WI38 (cell line): ENCODE data around the gene PGA3.
A peak's percentile ranks its signal among the peaks of the same experiment; 100 is the strongest.
"Not testable (repeated sequence)": the region's sequence is repeated elsewhere in the genome, so short reads cannot be mapped to it uniquely, and the experiment has no call there.

Experiments used
- H3K4me3 ChIP-seq: 2 replicates; pipeline ENCODE4 v1.5.1; 2011; ENCODE audit warnings: low read depth, mild to moderate bottlenecking, control low read depth, low read length
- TF ChIP-seq, protein P1 (sequence below): IDR thresholded peaks from 2 replicates; pipeline ENCODE4 v1.5.1; 2012; ENCODE audit warnings: low read depth, mild to moderate bottlenecking, control low read depth, low read length

PGA3 gene

DNA sequence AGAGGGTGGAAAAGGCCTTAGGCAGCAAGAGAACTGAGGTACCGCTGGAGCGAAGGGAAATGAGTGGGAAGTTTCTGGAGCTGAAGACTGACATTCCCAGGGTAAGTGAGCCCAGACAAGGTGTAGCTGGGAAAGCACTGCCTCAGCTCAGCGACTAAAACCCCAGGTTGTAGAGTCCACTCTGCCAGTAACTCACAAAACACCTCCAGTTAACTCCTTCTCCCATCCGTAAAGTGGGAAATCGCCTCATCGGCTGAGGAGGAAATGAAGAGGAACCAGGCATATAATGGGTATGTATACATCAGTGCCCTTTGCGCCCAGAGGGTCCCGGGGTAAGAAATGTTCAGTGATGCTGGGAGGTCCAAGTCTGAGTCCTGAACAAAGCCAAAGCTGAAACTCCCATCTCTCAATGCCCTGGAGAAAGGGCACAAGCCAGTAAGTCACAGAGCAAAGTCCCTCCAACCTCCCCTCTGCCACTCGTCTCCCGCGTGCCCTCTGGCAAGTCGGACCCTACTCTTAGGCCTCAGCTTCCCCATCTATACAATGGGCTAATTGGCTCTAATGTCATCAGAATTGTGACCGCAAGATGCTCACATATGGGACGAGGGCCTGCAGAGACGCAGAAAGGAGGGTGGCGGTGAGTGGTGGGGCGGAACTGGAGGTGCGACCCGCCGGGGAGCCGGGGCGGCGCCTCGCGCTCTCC is 42.7 kb upstream of the PGA3 start:
- H3K4me3 ChIP-seq: peak overlapping the region; percentile 76
- TF ChIP-seq, protein P1, sequence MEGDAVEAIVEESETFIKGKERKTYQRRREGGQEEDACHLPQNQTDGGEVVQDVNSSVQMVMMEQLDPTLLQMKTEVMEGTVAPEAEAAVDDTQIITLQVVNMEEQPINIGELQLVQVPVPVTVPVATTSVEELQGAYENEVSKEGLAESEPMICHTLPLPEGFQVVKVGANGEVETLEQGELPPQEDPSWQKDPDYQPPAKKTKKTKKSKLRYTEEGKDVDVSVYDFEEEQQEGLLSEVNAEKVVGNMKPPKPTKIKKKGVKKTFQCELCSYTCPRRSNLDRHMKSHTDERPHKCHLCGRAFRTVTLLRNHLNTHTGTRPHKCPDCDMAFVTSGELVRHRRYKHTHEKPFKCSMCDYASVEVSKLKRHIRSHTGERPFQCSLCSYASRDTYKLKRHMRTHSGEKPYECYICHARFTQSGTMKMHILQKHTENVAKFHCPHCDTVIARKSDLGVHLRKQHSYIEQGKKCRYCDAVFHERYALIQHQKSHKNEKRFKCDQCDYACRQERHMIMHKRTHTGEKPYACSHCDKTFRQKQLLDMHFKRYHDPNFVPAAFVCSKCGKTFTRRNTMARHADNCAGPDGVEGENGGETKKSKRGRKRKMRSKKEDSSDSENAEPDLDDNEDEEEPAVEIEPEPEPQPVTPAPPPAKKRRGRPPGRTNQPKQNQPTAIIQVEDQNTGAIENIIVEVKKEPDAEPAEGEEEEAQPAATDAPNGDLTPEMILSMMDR: no peak

DNA sequence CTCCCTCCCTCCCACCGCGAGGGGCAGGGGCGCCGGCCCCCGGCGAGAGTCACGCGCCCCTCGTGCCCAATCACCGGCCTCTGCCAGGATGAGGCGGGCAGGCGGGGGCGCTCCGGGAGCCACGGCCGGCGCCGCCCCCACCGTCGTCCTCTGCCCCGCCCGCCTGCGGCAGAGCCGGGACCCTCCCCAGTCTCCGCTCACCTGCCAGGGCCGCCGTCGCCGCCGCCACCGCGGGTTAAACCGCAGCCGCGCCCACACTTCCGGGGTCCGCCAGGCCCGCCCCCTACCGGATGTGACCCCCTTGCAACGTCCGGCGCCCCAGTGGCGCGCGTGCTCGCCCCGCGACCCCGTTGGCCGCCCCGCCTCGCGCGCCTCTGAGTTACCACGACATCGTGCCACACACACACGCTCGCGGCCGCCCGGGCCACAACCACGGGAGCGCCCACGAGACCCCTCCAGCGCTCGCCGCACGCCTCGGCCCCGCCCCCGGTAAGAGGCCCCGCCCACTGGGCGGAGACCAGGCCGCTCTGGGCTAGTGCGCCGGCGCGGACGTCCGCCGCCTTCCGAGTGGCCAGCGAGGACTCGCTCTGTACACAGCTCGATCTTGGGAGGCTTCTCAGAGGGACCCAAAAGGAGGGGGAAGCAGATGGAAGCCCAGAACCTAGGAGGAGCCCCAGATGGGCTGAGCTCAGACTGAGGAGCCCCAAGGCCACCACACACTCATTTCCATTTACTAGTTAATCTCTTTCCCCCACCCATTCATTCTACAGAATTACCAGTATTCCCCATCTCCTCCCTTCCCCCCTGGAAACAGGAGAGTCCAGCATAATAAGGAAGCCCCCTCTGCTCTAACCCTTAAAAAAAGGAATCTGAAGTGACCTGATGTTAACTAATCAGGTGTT is 41.9 kb upstream of the PGA3 start, which contains the start of gene VPS37C:
TSS of gene VPS37C (minus strand) at position 237 of the 902 bp plus-strand sequence. CDS start 22,597 bp downstream, outside the sequence.
- H3K4me3 ChIP-seq: peak within 1 kb of the TSS; percentile 76
- TF ChIP-seq, protein P1: no peak

DNA sequence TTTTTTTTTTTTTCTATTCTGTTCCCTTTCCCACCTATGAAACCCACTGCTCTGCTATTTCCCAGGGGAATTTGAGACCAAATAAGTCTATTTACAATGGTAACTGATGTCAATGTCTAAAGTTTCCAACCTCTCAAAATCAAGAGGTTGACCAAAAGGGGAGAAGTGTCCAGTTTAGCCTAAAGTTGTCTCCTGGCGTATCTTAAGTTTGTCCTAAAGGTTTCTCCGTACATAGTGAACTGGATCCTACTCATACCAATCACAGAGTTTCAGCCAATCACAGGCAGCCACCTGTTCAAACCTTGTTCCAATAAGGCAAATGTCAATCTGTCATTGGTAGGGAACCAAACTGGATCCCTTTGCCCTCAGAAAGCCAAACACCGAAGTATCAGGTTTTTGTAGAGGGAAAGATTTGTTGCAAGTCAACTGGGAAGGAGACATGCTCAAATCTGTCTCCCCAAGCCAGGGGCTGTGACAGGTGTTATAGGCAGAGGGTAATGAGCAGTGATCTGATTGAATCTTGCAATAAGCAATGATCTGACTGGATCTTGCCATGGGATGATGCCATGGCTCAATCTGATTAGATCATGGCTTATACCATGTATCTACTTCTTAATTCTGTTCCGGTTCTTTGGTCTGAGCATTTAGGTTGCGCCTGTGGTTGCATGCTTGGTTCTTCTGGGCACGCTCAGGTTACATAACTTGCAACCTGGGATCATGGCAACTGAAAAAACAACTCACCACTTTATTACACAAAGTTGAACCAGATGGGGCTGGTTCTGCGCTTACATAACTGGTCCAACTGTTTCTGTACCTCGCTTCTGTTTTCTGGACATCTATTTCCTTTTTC is 41.0 kb upstream of the PGA3 start:
- TF ChIP-seq, protein P1: no peak
- H3K4me3 ChIP-seq: peak overlapping the region; percentile 76

DNA sequence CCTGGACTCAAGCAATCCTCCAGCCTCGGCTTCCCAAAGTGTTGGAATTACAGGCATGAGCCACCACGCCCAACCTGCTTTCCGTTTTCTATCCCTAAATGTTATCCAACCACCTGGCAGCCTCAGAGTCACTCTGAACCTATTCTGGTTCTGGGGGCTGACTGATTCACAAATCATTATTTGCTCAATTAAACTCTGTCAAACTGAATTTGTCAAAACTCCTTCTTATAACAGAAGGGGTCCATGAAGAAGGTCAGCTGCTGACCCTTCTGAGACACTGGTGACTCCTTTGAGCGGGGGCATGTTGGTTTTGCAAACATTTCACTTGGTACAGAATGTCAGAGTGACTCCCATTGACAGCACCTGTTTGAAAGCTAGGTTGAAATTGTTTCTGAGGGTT is 40.3 kb upstream of the PGA3 start:
- TF ChIP-seq, protein P1: no peak
- no peak overlapping the region for H3K4me3 ChIP-seq

DNA sequence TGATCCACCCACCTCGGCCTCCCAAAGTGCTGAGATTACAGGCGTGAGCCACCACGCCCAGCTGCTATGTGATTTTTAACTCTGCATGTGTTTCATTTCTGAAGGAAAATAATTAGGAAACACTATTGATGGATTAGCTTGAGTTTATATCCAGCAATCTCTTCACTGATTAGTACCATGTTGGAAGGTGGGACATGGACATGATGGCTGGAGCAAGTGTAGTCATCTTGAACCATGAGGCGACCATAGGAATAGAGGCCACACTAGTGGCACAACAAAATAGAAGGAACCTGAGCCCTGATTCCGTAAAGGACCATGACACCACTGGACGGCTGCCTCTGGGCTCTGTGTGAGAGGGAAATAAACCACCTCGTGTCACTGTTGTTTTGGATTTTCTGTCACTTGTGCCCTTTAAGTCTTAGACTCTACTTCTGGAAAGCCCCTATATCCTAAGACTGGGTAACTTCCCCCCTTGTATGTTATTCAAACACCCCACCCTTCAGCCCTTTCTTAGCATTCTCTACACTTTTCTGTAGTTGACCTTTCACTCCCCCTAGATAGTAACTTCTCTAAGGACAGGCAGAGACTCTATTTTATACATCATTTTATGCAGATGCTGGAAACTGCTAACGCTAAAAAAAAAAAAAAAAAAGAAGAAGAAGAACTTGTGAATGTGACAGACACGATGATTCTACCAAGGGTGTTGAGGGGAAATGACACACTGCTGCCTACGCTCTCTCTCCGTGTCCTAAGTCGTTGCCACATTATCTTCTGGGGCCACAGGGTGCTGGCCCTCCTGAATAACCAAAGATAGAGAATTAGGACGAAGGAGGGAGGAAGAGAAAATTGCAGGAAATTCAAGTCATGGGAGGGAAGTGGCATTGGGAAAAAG is 39.4 kb upstream of the PGA3 start:
- TF ChIP-seq, protein P1: no peak
- no peak overlapping the region for H3K4me3 ChIP-seq

DNA sequence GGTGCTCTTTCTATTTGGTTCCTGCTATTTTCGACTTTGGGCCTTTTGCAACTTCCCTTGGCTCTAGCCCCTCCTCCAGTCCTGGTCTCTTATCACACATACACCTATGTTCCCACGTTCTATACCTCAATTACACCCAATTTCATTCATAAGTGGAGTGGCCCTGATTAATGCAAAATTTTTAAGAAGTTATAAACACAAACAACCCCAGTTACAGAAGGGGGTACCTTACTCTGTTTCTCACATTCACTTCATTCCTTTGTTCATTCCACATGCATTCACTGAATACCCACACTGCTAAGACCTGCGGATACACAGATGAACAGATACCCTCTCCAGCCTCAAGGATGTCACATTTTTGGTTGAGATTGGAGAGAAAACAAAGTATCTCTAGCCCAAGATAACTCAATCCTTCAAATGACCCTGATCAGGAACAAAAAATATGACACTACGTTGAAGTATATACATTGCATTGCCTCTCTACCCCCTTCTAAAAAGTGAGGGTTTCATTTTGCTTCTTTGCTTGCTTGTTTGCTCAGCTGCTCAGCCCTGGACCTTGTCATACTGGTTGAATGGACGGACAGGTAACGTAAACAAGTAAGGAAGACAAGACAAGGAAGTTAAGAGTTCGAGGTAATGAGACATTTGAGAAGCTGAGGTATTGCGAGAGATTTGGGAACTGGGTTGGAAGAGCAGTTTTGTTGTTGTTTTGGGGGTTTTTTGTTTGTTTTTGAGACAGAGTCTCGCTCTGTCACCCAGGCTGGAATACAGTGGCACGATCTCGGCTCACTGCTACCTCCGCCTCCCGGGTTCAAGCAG is 38.5 kb upstream of the PGA3 start:
- no peak overlapping the region for H3K4me3 ChIP-seq
- TF ChIP-seq, protein P1: no peak

DNA sequence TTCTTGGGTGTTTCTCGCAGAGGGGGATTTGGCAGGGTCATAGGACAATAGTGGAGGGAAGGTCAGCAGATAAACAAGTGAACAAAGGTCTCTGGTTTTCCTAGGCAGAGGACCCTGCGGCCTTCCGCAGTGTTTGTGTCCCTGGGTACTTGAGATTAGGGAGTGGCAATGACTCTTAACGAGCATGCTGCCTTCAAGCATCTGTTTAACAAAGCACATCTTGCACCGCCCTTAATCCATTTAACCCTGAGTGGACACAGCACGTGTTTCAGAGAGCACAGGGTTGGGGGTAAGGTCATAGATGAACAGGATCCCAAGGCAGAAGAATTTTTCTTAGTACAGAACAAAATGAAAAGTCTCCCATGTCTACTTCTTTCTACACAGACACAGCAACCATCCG is 37.5 kb upstream of the PGA3 start:
- H3K4me3 ChIP-seq: not testable (repeated sequence)

DNA sequence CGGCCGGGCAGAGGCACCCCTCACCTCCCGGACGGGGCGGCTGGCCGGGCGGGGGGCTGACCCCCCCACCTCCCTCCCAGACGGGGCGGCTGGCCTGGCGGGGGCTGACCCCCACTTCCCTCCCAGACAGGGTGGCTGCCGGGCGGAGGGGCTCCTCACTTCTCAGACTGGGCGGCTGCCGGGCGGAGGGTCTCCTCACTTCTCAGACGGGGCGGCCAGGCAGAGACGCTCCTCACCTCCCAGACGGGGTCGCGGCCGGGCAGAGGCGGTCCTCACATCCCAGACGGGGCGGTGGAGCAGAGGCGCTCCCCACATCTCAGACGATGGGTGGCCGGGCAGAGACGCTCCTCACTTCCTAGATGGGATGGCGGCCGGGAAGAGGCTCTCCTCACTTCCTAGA is 37.0 kb upstream of the PGA3 start:
- H3K4me3 ChIP-seq: not testable (repeated sequence)
